Testis (tissue), 2 donors: ENCODE results near the gene CYP4A22.

Source experiments
- CTCF ChIP-seq, 3 experiments: fragments of 450-650 bp in 2 of 3; fragments of 200-600 bp in 1 of 3; sonication (generic) in 1 of 3; IDR thresholded peaks; one replicate each; pipeline ENCODE4 v1.5.1; 2016 to 2019; ENCODE audit warnings: antibody characterized with exemption in 3 of 3, mild to moderate bottlenecking in 2 of 3, moderate library complexity in 1 of 3
- POLR2A ChIP-seq: fragments of 450-650 bp; IDR thresholded peaks from one replicate; pipeline ENCODE4 v1.6.1; 2017; ENCODE audit warnings: antibody characterized with exemption, mild to moderate bottlenecking, moderate library complexity

- TF ChIP-seq POLR2A (no peak), CTCF (IDR thresholded peaks at IDR 0.05) (no peak)
These were observed 47.8 kb downstream of the CYP4A22 start for GRCh38 chr1:47184822-47185677.
